ENCODE measurements around the gene LDB3.

DNA sequence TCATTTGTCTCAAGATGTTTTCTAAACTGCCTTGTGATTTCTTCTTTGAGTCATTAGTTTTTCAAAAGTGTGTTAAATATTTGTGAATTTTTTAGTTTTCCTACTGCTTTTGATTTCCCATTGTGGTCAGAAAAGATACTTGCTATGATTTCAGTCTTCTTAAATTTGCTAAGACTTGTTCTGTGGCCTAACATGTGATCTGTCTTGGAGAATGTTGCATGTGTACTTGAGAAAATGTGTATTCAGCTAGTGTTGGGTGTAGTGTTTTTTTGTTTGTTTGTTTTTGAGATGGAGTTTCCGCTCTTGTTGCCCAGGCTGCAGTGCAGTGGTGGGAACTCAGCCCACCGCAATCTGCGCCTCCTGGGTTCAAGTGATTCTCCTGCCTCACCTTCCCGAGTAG lies 116.7 kb downstream of the LDB3 start:
- TF ChIP-seq RAD21 (IDR thresholded peaks at IDR 0.05; ENCODE audit: low read depth) (no peak), TCF7L2 (IDR thresholded peaks at IDR 0.05; ENCODE audit: borderline replicate concordance, extremely low read depth, insufficient read depth, insufficient read length) (no peak)
- TF ChIP-seq, protein P1, sequence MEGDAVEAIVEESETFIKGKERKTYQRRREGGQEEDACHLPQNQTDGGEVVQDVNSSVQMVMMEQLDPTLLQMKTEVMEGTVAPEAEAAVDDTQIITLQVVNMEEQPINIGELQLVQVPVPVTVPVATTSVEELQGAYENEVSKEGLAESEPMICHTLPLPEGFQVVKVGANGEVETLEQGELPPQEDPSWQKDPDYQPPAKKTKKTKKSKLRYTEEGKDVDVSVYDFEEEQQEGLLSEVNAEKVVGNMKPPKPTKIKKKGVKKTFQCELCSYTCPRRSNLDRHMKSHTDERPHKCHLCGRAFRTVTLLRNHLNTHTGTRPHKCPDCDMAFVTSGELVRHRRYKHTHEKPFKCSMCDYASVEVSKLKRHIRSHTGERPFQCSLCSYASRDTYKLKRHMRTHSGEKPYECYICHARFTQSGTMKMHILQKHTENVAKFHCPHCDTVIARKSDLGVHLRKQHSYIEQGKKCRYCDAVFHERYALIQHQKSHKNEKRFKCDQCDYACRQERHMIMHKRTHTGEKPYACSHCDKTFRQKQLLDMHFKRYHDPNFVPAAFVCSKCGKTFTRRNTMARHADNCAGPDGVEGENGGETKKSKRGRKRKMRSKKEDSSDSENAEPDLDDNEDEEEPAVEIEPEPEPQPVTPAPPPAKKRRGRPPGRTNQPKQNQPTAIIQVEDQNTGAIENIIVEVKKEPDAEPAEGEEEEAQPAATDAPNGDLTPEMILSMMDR (IDR thresholded peaks at IDR 0.05 in 2 of 3, conservative IDR thresholded peaks at IDR 0.05 in 1 of 3; ENCODE audit: borderline replicate concordance in 1 of 3, insufficient read depth in 1 of 3, low read depth in 2 of 3, low read length in 2 of 3), result no peak

Measured in HCT116 (cell line).